Mesodermal cell (in vitro differentiated cells): ENCODE measurements around the gene RNF44.

ENCODE experiments used
- H3K27ac ChIP-seq: 2 replicates; pipeline ENCODE4 v1.7.0; 2013; ENCODE audit warnings: mild to moderate bottlenecking, low read depth, low read length, moderate library complexity; ENCODE audit not compliant: severe bottlenecking
- H3K36me3 ChIP-seq: 2 replicates; pipeline ENCODE4 v1.7.1; 2013; ENCODE audit warnings: mild to moderate bottlenecking, low read length, moderate library complexity; ENCODE audit not compliant: control insufficient read depth, insufficient read depth
- H3K4me1 ChIP-seq: one replicate; pipeline ENCODE4 v1.7.1; 2013; ENCODE audit warnings: mild to moderate bottlenecking, low read length; ENCODE audit not compliant: insufficient read depth, control insufficient read depth, poor library complexity, severe bottlenecking
- H3K4me3 ChIP-seq: 2 replicates; pipeline ENCODE4 v1.7.0; 2013; ENCODE audit warnings: low read length, control low read depth, mild to moderate bottlenecking; ENCODE audit not compliant: insufficient read depth, poor library complexity, severe bottlenecking; ENCODE audit errors: extremely low read depth
- H3K9me3 ChIP-seq: 2 replicates; pipeline ENCODE4 v1.7.1; 2013; ENCODE audit warnings: mild to moderate bottlenecking, low read length, moderate library complexity; ENCODE audit not compliant: control insufficient read depth
- WGBS, 2 experiments: methylation state at CpG; one replicate each; pipeline ENCODE4 v1.1.5; 2013; ENCODE audit warnings: missing lambda C conversion rate in 2 of 2; ENCODE audit not compliant: insufficient coverage in 2 of 2; 5-methylcytosine and 5-hydroxymethylcytosine counted together

RNF44 gene

DNA sequence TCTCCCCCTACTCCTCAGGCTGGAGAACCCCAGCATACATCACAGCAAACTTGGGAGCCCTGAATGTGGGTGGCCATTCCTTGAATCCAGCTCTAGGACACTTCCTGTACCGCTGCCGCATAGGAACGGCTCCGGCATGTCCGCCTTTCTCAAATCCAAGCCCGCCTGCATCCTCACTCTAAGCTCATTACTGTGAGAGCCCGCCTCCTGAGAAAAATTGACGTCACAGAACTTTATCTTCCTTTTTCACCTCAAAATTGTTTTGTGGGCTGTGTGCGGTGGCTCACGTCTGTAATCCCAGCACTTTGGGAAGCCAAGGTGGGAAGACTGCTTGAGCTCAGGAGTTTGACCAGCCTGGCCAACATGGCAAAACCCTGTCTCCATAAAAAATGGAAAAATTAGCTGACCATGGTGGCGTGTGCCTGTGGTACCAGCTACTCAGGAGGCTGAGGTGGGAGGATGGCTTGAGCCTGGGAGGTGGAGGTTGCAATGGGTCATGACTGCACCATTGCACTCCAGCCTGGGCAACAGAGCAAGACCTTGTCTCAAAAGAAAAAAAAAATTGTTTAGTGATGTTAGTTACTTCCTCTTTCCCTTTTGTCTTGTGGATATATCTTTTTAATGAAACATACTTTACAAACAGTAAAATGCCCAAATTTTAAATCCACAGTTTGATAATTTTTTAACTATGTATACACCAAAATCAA lies 22.8 kb downstream of the RNF44 start:
- H3K36me3 ChIP-seq: peaks cover 11% of the 10 kb centered on the region
- H3K9me3 ChIP-seq: no peaks in the 10 kb centered on the region
- no peaks in the 10 kb centered on the region for H3K4me1 ChIP-seq
- 94 to 98% methylated on average over 9 to 11 of the region's 11 CpGs for whole genome bisulfite sequencing, 2 experiments
- H3K27ac ChIP-seq: no peak overlapping the region
- H3K4me3 ChIP-seq: no peak overlapping the region

GRCh38 chr5:176513788-176514187 lies 23.4 kb downstream of the RNF44 start:
- peaks cover 17% of the 10 kb centered on the region for H3K36me3 ChIP-seq
- H3K9me3 ChIP-seq: no peaks in the 10 kb centered on the region
- no peak overlapping the region for H3K27ac ChIP-seq
- H3K4me1 ChIP-seq: no peaks in the 10 kb centered on the region
- no peak overlapping the region for H3K4me3 ChIP-seq
- WGBS, 2 experiments: 95 to 96% methylated on average over 10 to 11 of the region's 12 CpGs

DNA sequence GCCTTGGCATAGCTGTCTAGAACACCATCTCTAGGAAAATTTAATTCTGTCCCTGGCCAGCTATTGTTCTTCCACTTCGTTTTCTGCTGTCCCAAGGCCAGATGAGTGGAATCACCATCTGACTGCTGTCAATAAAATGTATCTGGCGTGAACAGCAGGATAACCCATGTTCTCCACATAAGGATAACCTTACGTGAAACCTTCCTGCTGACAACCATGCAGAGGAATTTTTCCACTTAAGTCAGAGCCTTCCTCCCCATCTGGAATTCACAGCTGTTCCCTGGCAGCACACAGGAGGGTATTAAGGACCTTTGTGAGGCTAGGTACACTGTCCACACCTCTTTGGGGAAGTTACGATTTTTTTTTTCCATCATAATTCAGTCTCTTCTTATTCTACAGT lies 28.6 kb downstream of the RNF44 start:
- H3K4me1 ChIP-seq: no peaks in the 10 kb centered on the region
- no peak overlapping the region for H3K4me3 ChIP-seq
- no peak overlapping the region for H3K27ac ChIP-seq
- peaks cover 69% of the 10 kb centered on the region for H3K36me3 ChIP-seq
- WGBS, 2 experiments: 96 to 100% methylated on average over 3 of the region's 4 CpGs
- no peaks in the 10 kb centered on the region for H3K9me3 ChIP-seq

DNA sequence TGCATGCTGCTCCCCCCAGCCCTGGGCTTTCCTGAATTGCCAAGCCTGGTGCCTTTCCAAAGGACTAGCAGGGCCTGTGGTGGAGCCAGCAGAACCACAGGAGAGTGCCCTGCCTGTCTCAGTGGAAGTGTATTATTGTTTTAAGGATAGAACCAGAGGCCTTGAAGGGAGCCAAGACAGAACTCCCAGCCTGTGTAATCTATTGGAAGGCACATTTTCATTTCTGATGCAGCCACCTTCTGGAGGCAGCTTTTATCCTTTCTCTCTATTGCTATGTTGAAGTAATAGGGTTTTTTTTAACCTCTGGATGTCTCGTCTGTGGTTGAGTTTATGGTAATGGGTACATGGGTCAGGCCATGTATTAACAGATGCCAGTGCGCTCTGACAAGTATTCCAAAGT lies 29.3 kb downstream of the RNF44 start:
- H3K36me3 ChIP-seq: peaks cover 76% of the 10 kb centered on the region
- 100% methylated on average over 1 to 2 of the region's 2 CpGs for WGBS, 2 experiments

GRCh38 chr5:176503496-176503895 lies 33.7 kb downstream of the RNF44 start:
- no peaks in the 10 kb centered on the region for H3K9me3 ChIP-seq
- H3K36me3 ChIP-seq: peaks cover 100% of the 10 kb centered on the region
- no peaks in the 10 kb centered on the region for H3K4me1 ChIP-seq
- no peak overlapping the region for H3K4me3 ChIP-seq
- WGBS, 2 experiments: 92% methylated on average over 2 to 4 of the region's 5 CpGs
- no peak overlapping the region for H3K27ac ChIP-seq

More for the DNA sequence above, 29.3 kb downstream of the RNF44 start:
- Histone ChIP-seq H3K4me3 (no peak overlapping the region), H3K9me3 (no peaks in the 10 kb centered on the region), H3K4me1 (no peaks in the 10 kb centered on the region), H3K27ac (no peak overlapping the region)

DNA sequence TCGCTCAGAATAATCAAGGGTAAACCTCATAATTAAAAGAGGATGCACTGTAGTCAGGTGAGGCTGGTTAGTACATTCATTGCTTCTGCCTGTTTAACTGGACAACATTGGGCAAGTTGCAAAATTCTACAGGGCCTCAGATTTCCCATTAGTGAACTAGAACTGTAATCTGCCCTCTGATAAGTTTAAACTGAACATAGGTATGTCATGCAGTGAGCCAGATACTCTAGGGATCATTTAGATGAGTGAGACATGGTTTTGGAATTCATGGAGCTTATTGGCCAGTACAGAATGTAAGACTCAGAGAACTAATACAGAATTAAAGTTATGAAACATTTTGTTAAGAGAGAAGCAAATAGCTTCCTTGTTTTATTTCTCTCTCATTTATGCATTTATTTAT lies 35.9 kb downstream of the RNF44 start:
- peaks cover 4% of the 10 kb centered on the region for H3K4me1 ChIP-seq
- WGBS, 2 experiments: 100% methylated on average over 1 of the region's 1 CpG
- H3K36me3 ChIP-seq: peaks cover 93% of the 10 kb centered on the region
- H3K4me3 ChIP-seq: no peak overlapping the region
- no peak overlapping the region for H3K27ac ChIP-seq
- H3K9me3 ChIP-seq: no peaks in the 10 kb centered on the region

- H3K27ac ChIP-seq: no peak overlapping the region
- no CpG with 5 or more reads among the region's 3 CpGs for WGBS, 2 experiments
- no peaks in the 10 kb centered on the region for H3K9me3 ChIP-seq
- peaks cover 93% of the 10 kb centered on the region for H3K36me3 ChIP-seq
- no peak overlapping the region for H3K4me3 ChIP-seq
- peaks cover 4% of the 10 kb centered on the region for H3K4me1 ChIP-seq
These were observed 36.7 kb downstream of the RNF44 start for GRCh38 chr5:176500511-176500910.

GRCh38 chr5:176499273-176499672 lies 37.9 kb downstream of the RNF44 start:
- WGBS, 2 experiments: 100% methylated on average over 3 to 4 of the region's 5 CpGs
- Histone ChIP-seq H3K27ac (no peak overlapping the region), H3K9me3 (no peaks in the 10 kb centered on the region), H3K4me1 (peaks cover 4% of the 10 kb centered on the region), H3K4me3 (no peak overlapping the region), H3K36me3 (peaks cover 93% of the 10 kb centered on the region)

- Histone ChIP-seq H3K9me3 (no peaks in the 10 kb centered on the region), H3K4me3 (no peak overlapping the region), H3K36me3 (peaks cover 93% of the 10 kb centered on the region), H3K4me1 (peaks cover 4% of the 10 kb centered on the region), H3K27ac (no peak overlapping the region)
- WGBS, 2 experiments: 91 to 94% methylated on average over 3 to 4 of the region's 9 CpGs
These were observed 39.4 kb downstream of the RNF44 start for GRCh38 chr5:176497852-176498251.

DNA sequence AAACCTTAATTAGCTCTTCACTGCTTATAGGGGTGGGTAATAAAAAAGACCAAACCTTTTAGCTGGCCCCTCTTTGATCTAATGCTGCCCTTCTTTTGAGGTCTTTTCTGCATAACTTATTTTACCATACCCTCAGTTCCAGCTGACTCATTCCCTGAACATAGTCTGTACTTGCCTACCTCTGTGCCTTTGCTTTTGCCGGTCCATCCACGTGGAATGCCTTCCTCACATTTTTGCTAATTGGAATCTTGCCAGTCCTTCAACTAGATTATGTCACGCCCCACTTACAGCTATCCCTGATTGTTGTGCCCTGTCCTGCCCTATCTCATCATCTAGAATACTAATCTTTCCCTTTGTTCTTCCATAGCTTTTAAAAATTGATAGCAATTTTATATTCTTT lies 44.8 kb downstream of the RNF44 start:
- no peaks in the 10 kb centered on the region for H3K4me1 ChIP-seq
- WGBS, 2 experiments: 95% methylated on average over 3 of the region's 3 CpGs
- H3K4me3 ChIP-seq: no peak overlapping the region
- H3K9me3 ChIP-seq: no peaks in the 10 kb centered on the region
- H3K36me3 ChIP-seq: peaks cover 89% of the 10 kb centered on the region
- H3K27ac ChIP-seq: no peak overlapping the region

- peaks cover 92% of the 10 kb centered on the region for H3K36me3 ChIP-seq
- H3K27ac ChIP-seq: no peak overlapping the region
- WGBS, 2 experiments: 98 to 100% methylated on average over 3 to 5 of the region's 8 CpGs
- H3K4me3 ChIP-seq: no peak overlapping the region
- no peaks in the 10 kb centered on the region for H3K9me3 ChIP-seq
- H3K4me1 ChIP-seq: no peaks in the 10 kb centered on the region
These were observed 45.3 kb downstream of the RNF44 start for GRCh38 chr5:176491901-176492300.
